GM12878 (cell line): ENCODE measurements around the gene BAG5. TPM values are rescaled to one million over a fixed set of nuclear protein-coding genes. Genes with fewer than 3 reads are reported as not detected.

Experiments
- ATAC-seq: fragments of 200-7000 bp; cut with Tn5 transposase; 3 replicates; pipeline ENCODE4 v1.9.1; 2020; ENCODE audit warnings: mild to moderate bottlenecking, moderate library complexity
- BruUV-seq: library from RNA; stranded (reverse); fragments of 400-500 nt; replicated peaks from 2 replicates; lab custom pipeline; 2021; lab: Mats Ljungman, UMichigan
- CTCF ChIA-PET: fragments of 300-600 bp; sonication (Branson Sonifier 250); formaldehyde crosslinking; extraction: SDS; loops from one replicate; lab custom pipeline; 2021; ENCODE audit warnings: inconsistent platforms; lab: Yijun Ruan, JAX
- POLR2A ChIA-PET: fragments of 350-600 bp; formaldehyde crosslinking; extraction: SDS; loops from one replicate; lab custom pipeline; 2021; ENCODE audit warnings: inconsistent platforms; lab: Charles Lee
- RAD21 ChIA-PET: fragments of 300-600 bp; sonication (Branson Sonifier 250); formaldehyde crosslinking; loops from one replicate; lab custom pipeline; 2023; ENCODE audit warnings: antibody characterized with exemption; ENCODE audit not compliant: unreplicated experiment; lab: Charles Lee
- SMC1A ChIA-PET: fragments of 300-600 bp; sonication (Branson Sonifier 250); formaldehyde crosslinking; loops from one replicate; lab custom pipeline; 2023; ENCODE audit not compliant: unreplicated experiment, uncharacterized antibody; lab: Charles Lee
- DNase-seq: peaks from one replicate; pipeline ENCODE4 v3.0.0-alpha.2; 2011; ENCODE audit warnings: low read depth, low spot score
- FAIRE-seq: peaks from 3 replicates; lab custom pipeline; 2011; peaks lifted over from hg19 to GRCh38; lab: Jason Lieb, UNC
- H2AFZ ChIP-seq: 2 replicates; pipeline ENCODE4 v1.6.0; 2011; ENCODE audit warnings: low read depth, low read length, control low read depth; ENCODE audit not compliant: control insufficient read depth
- H3K27ac ChIP-seq: 2 replicates; pipeline ENCODE4 v1.5.1; 2011; ENCODE audit warnings: control low read depth; ENCODE audit not compliant: control insufficient read depth, insufficient read depth
- H3K27me3 ChIP-seq, 2 experiments: replicated peaks in 1 of 2; 2 replicates each; pipeline versions ENCODE4 v1.6.0 to v1.6.1; 2011; ENCODE audit warnings: low read length in 1 of 2; ENCODE audit not compliant: control insufficient read depth in 2 of 2, insufficient read depth in 2 of 2
- H3K36me3 ChIP-seq, 2 experiments: 2 replicates each; pipeline ENCODE4 v1.5.1; 2011; ENCODE audit warnings: low read length in 1 of 2; ENCODE audit not compliant: control insufficient read depth in 2 of 2, insufficient read depth in 2 of 2
- H3K4me1 ChIP-seq: 2 replicates; pipeline ENCODE4 v1.6.1; 2011; ENCODE audit warnings: mild to moderate bottlenecking, low read length, moderate library complexity, mixed read lengths; ENCODE audit not compliant: control insufficient read depth, insufficient read depth
- H3K4me2 ChIP-seq: 2 replicates; pipeline ENCODE4 v1.6.0; 2011; ENCODE audit warnings: control low read depth; ENCODE audit not compliant: control insufficient read depth, insufficient read depth
- H3K4me3 ChIP-seq: fragments of 200-600 bp; sonication (generic); 2 replicates; pipeline ENCODE4 v1.5.1; 2016
- H3K79me2 ChIP-seq: 2 replicates; pipeline ENCODE4 v1.6.0; 2011; ENCODE audit warnings: low read length; ENCODE audit not compliant: control insufficient read depth, insufficient read depth
- H3K9ac ChIP-seq: 2 replicates; pipeline ENCODE4 v1.8.0; 2011; ENCODE audit warnings: low read length, control low read depth, mixed read lengths; ENCODE audit not compliant: control insufficient read depth, insufficient read depth
- H3K9me3 ChIP-seq: replicated peaks from 3 replicates; pipeline ENCODE4 v1.5.1; 2011; ENCODE audit warnings: mild to moderate bottlenecking, low read length; ENCODE audit not compliant: control insufficient read depth, insufficient read depth
- H4K20me1 ChIP-seq: 2 replicates; pipeline ENCODE4 v1.6.0; 2011; ENCODE audit not compliant: control insufficient read depth, insufficient read depth
- WGBS: methylation state at CpG from one replicate; pipeline ENCODE4 v1.1.6; 2016; ENCODE audit warnings: low lambda C conversion rate; ENCODE audit not compliant: insufficient replicate concordance, insufficient coverage; ENCODE audit errors: missing lambda C conversion rate; 5-methylcytosine and 5-hydroxymethylcytosine counted together
- in situ Hi-C: fragments of 300-500 bp; cut with MboI; formaldehyde crosslinking; loops from 9 replicates; pipeline ENCODE4 v1.14.3; 2018; ENCODE audit warnings: mixed read lengths
- intact Hi-C: fragments of 100-400 bp; cut with micrococcal nuclease; formaldehyde crosslinking; loops from one replicate; pipeline ENCODE4 v1.14.2; 2022; ENCODE audit not compliant: unreplicated experiment
- polyA plus RNA-seq, 11 experiments: library from polyadenylated mRNA; depleted of rRNA in 4 of 11; unstranded in 6 of 11; stranded (reverse) in 5 of 11; fragments of >200 nt; fragmentation: Nextera tagmentation in 4 of 11; fragmentation: Illumina TruSeq in 1 of 11; extraction: Ambion mirVana in 4 of 11; extraction: Trizol in 1 of 11; gene quantifications; 1 replicate in 1 of 11; 2 replicates in 10 of 11; pipeline versions ENCODE4 v1.2.1 to v1.2.3, GENCODE V29; 2011 to 2016; ENCODE audit warnings: inconsistent platforms in 2 of 11, missing spikeins in 2 of 11, low read depth in 1 of 11
- total RNA-seq, 4 experiments: library from RNA; depleted of rRNA in 3 of 4; stranded (reverse); fragments of >200 nt in 3 of 4; fragmentation: Illumina TruSeq in 1 of 4; extraction: Trizol in 1 of 4; gene quantifications; 2 replicates each; pipeline versions ENCODE4 v1.2.1 to v1.2.3, GENCODE V29; 2013 to 2021
- TF ChIP-seq, protein P1 (sequence below): IDR thresholded peaks from 2 replicates; pipeline ENCODE4 v1.6.1; 2011; ENCODE audit warnings: borderline replicate concordance, low read depth, mild to moderate bottlenecking, moderate library complexity, low read length; ENCODE audit not compliant: insufficient read depth, poor library complexity, severe bottlenecking

Gene BAG5
- total and polyA plus RNA-seq, 10 of the 15 experiments (the other 5 are each of a cell fraction or from before 2014, with no cell fraction given) = 9.9 to 30.5 (median 20.1) TPM

DNA sequence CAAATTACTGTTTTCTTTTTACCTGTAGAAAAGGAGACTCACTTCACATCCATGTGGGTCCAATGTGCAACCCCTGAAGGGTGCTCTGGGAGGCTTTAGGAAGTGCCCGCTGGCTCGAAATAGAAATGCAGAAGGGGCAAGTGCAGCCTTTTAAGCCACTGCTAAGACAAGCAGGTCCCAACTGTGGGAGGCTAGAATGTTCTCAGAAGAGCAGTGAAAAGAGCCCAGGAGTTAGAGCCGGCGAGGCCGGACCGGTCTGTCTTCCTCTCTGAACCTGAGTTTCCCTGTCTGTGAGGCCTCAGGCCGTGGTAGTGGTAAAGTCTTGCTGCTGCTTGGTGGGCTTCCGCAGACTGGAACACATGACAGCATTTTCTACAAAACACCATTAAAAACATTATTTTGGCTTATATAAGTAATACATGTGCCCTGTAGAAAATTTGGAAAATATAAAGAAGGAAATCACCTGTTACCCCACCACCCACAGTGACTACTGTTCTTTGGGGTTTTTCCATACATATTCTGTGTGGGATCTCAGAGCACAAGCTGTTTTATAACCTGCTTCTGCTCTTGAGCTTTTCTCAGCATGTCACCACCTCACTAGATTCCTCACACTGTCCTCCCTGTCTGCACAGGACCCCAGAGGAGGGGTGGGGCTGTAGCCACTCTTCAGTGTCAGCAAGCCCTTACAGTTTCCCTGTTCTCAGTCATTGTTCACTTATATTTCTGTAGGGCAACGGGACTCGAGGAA is 45.9 kb downstream of the BAG5 start:
- ATAC-seq = no peak
- Histone ChIP-seq H3K4me3 (no peak overlapping the region), H3K36me3 (no peaks in the 10 kb centered on the region; a peak in 1 of 4 replicates), H3K9me3 (no peaks in the 10 kb centered on the region), H3K27me3 (no peaks in the 10 kb centered on the region), H3K79me2 (no peaks in the 10 kb centered on the region), H3K9ac (no peak overlapping the region), H2AFZ (no peak overlapping the region), H3K4me2 (no peak overlapping the region), H3K27ac (no peak overlapping the region), H3K4me1 (peaks cover 21% of the 10 kb centered on the region), H4K20me1 (no peaks in the 10 kb centered on the region)
- FAIRE-seq = no peak
- no peak for DNase-seq
- intact Hi-C loops (no loop called here), in situ Hi-C loops (loop anchor here (5.0 kb wide), 1 partner anchor 41 kb away; no protein-coding TSS in a partner anchor)
- RAD21 ChIA-PET = interaction anchor here (0.9 kb wide), 1 partner anchor 30 kb away, joined by 3 read pairs; no protein-coding TSS in a partner anchor
- TF ChIP-seq, protein P1, sequence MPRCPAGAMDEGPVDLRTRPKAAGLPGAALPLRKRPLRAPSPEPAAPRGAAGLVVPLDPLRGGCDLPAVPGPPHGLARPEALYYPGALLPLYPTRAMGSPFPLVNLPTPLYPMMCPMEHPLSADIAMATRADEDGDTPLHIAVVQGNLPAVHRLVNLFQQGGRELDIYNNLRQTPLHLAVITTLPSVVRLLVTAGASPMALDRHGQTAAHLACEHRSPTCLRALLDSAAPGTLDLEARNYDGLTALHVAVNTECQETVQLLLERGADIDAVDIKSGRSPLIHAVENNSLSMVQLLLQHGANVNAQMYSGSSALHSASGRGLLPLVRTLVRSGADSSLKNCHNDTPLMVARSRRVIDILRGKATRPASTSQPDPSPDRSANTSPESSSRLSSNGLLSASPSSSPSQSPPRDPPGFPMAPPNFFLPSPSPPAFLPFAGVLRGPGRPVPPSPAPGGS = no peak
- CTCF ChIA-PET = interaction anchor here (1.4 to 6.5 kb wide), 3 partner anchors 12 to 79 kb away, joined by 4 to 53 read pairs (median 39); partner anchors contain the start of gene TRMT61A
- POLR2A ChIA-PET = no interaction called here
- no TSS peak for BruUV-seq
- SMC1A ChIA-PET = interaction anchor here (0.6 to 3.0 kb wide), 2 partner anchors 11 to 52 kb away, joined by 3 to 11 read pairs; partner anchors contain the start of gene TRMT61A
- WGBS = 76% methylated on average over 10 of the region's 10 CpGs
